MCF 10A (cell line): ENCODE measurements around the gene CBR3. TPM values are rescaled to one million over a fixed set of nuclear protein-coding genes. Genes with fewer than 3 reads are reported as not detected.

Experiments used
- BruUV-seq: library from RNA; stranded (reverse); fragments of 400-500 nt; replicated peaks from 2 replicates; lab custom pipeline; 2021; lab: Mats Ljungman, UMichigan
- CTCF ChIA-PET: fragments of 300-600 bp; sonication (Branson Sonifier 250); formaldehyde crosslinking; extraction: SDS; loops from one replicate; lab custom pipeline; 2021; ENCODE audit warnings: antibody characterized with exemption, inconsistent platforms; lab: Yijun Ruan, JAX
- POLR2A ChIA-PET: fragments of 300-600, 350-650 bp; sonication (Branson Sonifier 250); formaldehyde crosslinking; extraction: SDS; loops from one replicate; lab custom pipeline; 2020; ENCODE audit warnings: antibody characterized with exemption, inconsistent platforms; lab: Yijun Ruan, JAX
- DNase-seq: peaks from one replicate; pipeline ENCODE4 v3.0.0-alpha.2; 2018; ENCODE audit not compliant: unreplicated experiment
- H3K27ac Mint-ChIP-seq: one replicate; pipeline ENCODE4 v1.8.0; 2022; ENCODE audit warnings: mild to moderate bottlenecking, low read depth, mixed read lengths; ENCODE audit not compliant: unreplicated experiment
- H3K27me3 Mint-ChIP-seq: one replicate; pipeline ENCODE4 v1.8.0; 2022; ENCODE audit warnings: mixed read lengths; ENCODE audit not compliant: insufficient read depth, unreplicated experiment
- H3K36me3 Mint-ChIP-seq: one replicate; pipeline ENCODE4 v1.8.0; 2022; ENCODE audit warnings: mild to moderate bottlenecking, moderate library complexity, mixed read lengths; ENCODE audit not compliant: insufficient read depth, unreplicated experiment
- H3K4me1 Mint-ChIP-seq: one replicate; pipeline ENCODE4 v1.8.0; 2022; ENCODE audit warnings: mixed read lengths; ENCODE audit not compliant: insufficient read depth, unreplicated experiment
- H3K4me3 Mint-ChIP-seq: one replicate; pipeline ENCODE4 v1.8.0; 2022; ENCODE audit warnings: mild to moderate bottlenecking, moderate library complexity, mixed read lengths; ENCODE audit not compliant: unreplicated experiment
- H3K9me3 Mint-ChIP-seq: one replicate; pipeline ENCODE4 v1.8.0; 2022; ENCODE audit warnings: mixed read lengths; ENCODE audit not compliant: unreplicated experiment
- intact Hi-C: fragments of 100-400 bp; cut with micrococcal nuclease; formaldehyde crosslinking; loops from 2 replicates; pipeline ENCODE4 v1.14.1; 2022
- total RNA-seq: library from RNA; stranded (reverse); gene quantifications from 2 replicates; pipeline ENCODE4 v1.2.3, GENCODE V29; 2022
- TF ChIP-seq, protein P1 (sequence below): fragments of 200-600 bp; IDR thresholded peaks from one replicate; pipeline ENCODE4 v1.8.0; 2022; ENCODE audit warnings: antibody characterized with exemption, mild to moderate bottlenecking; ENCODE audit not compliant: unreplicated experiment

The CBR3 gene
- total RNA-seq, 1 experiment from 2014 or later: 1.8 TPM

- peaks cover 10% of the 10 kb centered on the region for H3K4me1 Mint-ChIP-seq
- no TSS peak for BruUV-seq
- TF ChIP-seq, protein P1, sequence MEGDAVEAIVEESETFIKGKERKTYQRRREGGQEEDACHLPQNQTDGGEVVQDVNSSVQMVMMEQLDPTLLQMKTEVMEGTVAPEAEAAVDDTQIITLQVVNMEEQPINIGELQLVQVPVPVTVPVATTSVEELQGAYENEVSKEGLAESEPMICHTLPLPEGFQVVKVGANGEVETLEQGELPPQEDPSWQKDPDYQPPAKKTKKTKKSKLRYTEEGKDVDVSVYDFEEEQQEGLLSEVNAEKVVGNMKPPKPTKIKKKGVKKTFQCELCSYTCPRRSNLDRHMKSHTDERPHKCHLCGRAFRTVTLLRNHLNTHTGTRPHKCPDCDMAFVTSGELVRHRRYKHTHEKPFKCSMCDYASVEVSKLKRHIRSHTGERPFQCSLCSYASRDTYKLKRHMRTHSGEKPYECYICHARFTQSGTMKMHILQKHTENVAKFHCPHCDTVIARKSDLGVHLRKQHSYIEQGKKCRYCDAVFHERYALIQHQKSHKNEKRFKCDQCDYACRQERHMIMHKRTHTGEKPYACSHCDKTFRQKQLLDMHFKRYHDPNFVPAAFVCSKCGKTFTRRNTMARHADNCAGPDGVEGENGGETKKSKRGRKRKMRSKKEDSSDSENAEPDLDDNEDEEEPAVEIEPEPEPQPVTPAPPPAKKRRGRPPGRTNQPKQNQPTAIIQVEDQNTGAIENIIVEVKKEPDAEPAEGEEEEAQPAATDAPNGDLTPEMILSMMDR: no peak
- CTCF ChIA-PET: interaction anchor here (0.7 to 1.2 kb wide), 2 partner anchors 23 to 77 kb away, joined by 3 read pairs; partner anchors contain the start of gene CBR1
- H3K9me3 Mint-ChIP-seq: peaks cover 10% of the 10 kb centered on the region
- no peak overlapping the region for H3K4me3 Mint-ChIP-seq
- POLR2A ChIA-PET: no interaction called here
- no peak overlapping the region for H3K27ac Mint-ChIP-seq
- H3K36me3 Mint-ChIP-seq: no peaks in the 10 kb centered on the region
- no peak for DNase-seq
- H3K27me3 Mint-ChIP-seq: no peaks in the 10 kb centered on the region
- intact Hi-C loops: no loop called here
These were observed 42.2 kb upstream of the CBR3 start for GRCh38 chr21:36092681-36093080.

DNA sequence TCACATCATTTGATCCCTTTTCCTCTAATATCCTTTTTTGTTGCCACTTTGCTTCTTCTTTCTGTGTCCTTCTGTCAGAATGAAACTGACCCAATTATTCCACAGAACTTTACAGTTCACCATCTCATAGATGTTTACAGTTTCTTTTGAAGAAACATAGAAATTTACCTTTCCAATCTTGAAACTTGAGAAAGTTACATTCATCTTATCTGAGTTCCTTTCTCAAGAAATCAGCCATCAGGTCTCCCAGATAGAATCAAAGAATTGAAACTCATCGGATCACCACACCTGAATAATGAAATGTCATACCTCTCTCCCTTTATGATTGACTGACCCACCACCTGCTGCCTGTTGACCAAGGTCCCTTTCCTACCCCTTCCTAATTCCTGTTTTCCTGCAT lies 41.4 kb upstream of the CBR3 start:
- TF ChIP-seq, protein P1: no peak
- H3K4me3 Mint-ChIP-seq: no peak overlapping the region
- intact Hi-C loops: no loop called here
- no peaks in the 10 kb centered on the region for H3K27me3 Mint-ChIP-seq
- H3K27ac Mint-ChIP-seq: no peak overlapping the region
- no peaks in the 10 kb centered on the region for H3K36me3 Mint-ChIP-seq
- peaks cover 12% of the 10 kb centered on the region for H3K4me1 Mint-ChIP-seq
- POLR2A ChIA-PET: no interaction called here
- no TSS peak for BruUV-seq
- CTCF ChIA-PET: interaction anchor here (0.6 kb wide), 1 partner anchor 13 kb away, joined by 6 read pairs; no protein-coding TSS in a partner anchor
- no peak for DNase-seq
- peaks cover 10% of the 10 kb centered on the region for H3K9me3 Mint-ChIP-seq

DNA sequence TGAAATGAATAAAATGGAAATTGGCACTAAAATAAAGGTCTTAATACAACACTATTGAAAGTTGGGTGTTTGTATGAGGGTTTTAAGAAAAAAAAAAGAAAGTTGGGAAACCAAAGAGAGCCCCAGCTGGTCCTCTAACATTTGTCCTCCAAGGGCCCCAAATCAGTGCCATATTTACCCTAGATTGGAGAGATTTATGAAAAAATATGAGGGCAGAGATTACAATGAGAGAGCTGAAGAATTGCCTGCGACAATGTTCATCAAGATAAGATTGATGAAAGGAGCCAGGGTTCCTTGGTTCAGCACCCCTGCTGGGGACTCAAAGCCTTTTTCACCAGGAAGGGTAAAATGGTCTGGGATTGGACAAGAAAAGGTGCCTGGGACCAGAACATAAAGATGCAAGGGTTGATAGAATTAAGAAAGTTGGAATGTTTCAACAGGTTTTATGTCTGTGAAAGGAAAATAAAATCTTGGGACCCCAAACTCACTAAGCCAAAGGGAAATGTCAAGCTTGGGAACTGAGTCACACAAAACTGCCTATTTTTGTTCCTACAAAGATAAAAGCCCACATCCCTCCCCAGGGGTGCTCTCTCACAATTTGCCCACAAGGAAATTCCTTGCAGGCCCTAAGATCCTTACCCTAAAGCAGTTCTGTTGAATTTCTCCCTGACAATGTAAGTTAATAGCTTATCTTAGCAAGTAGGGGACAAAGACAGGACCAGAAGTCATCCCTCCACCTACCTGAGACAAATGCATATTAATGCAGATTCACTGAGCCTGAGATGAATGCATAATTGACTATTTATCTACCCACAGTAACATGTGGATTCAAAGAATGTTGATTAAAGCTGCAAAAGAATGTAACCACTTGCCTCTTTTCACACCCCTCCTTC lies 38.2 kb upstream of the CBR3 start:
- ChIA-PET CTCF (interaction anchor here (0.6 to 1.5 kb wide), 5 partner anchors 14 to 38 kb away, joined by 3 to 8 read pairs (median 3); no protein-coding TSS in a partner anchor), POLR2A (interaction anchor here (0.6 to 1.3 kb wide), 3 partner anchors 11 to 37 kb away, joined by 3 to 5 read pairs (median 3); partner anchors contain the start of gene SETD4)
- intact Hi-C loops: no loop called here

More for the DNA sequence above, 38.2 kb upstream of the CBR3 start:
- Mint-ChIP-seq H3K4me3 (no peak overlapping the region), H3K27me3 (no peaks in the 10 kb centered on the region), H3K36me3 (no peaks in the 10 kb centered on the region), H3K9me3 (peaks cover 10% of the 10 kb centered on the region), H3K4me1 (peaks cover 12% of the 10 kb centered on the region), H3K27ac (no peak overlapping the region)
- DNase-seq: no peak
- TF ChIP-seq, protein P1: no peak
- BruUV-seq: no TSS peak
